NCI-H748 treated with DMSO at 0.1 percent for 48 hours (cell line): ENCODE measurements around the gene TMEM178B.

Experiments used
- DNase-seq: peaks from one replicate; lab custom pipeline; 2025; lab: John Stamatoyannopoulos, UW

The TMEM178B gene

GRCh38 chr7:141263983-141264382 is 190.1 kb downstream of the TMEM178B start:
- no peak for DNase-seq

GRCh38 chr7:141264511-141264910 is 190.6 kb downstream of the TMEM178B start:
- DNase-seq, result no peak

GRCh38 chr7:141265668-141266067 is 191.8 kb downstream of the TMEM178B start:
- no peak for DNase-seq

- no peak for DNase-seq
Measured at GRCh38 chr7:141268614-141269013, 194.8 kb downstream of the TMEM178B start.

GRCh38 chr7:141271451-141271850 is 197.6 kb downstream of the TMEM178B start:
- DNase-seq, result no peak

GRCh38 chr7:141272417-141272816 is 198.6 kb downstream of the TMEM178B start:
- no peak for DNase-seq

GRCh38 chr7:141275350-141275749 is 201.5 kb downstream of the TMEM178B start:
- no peak for DNase-seq

GRCh38 chr7:141276031-141276430 is 202.2 kb downstream of the TMEM178B start:
- no peak for DNase-seq

- DNase-seq, result no peak
Measured at GRCh38 chr7:141280100-141280499, 206.2 kb downstream of the TMEM178B start.

GRCh38 chr7:141281311-141281710 is 207.4 kb downstream of the TMEM178B start:
- DNase-seq, result no peak

- no peak for DNase-seq
Measured at GRCh38 chr7:141286522-141286921, 212.7 kb downstream of the TMEM178B start.

GRCh38 chr7:141287936-141288335 is 214.1 kb downstream of the TMEM178B start:
- no peak for DNase-seq

GRCh38 chr7:141288626-141289025 is 214.8 kb downstream of the TMEM178B start:
- no peak for DNase-seq

GRCh38 chr7:141290365-141290764 is 216.5 kb downstream of the TMEM178B start:
- DNase-seq, result no peak

- no peak for DNase-seq
Measured at GRCh38 chr7:141290973-141291372, 217.1 kb downstream of the TMEM178B start.

- no peak for DNase-seq
Measured at GRCh38 chr7:141291541-141291940, 217.7 kb downstream of the TMEM178B start.

GRCh38 chr7:141294143-141294829 is 220.4 kb downstream of the TMEM178B start:
- DNase-seq, result no peak

GRCh38 chr7:141295367-141295895 is 221.6 kb downstream of the TMEM178B start:
- no peak for DNase-seq

- DNase-seq, result no peak
Measured at GRCh38 chr7:141300816-141301215, 227.0 kb downstream of the TMEM178B start.

GRCh38 chr7:141301544-141301943 is 227.7 kb downstream of the TMEM178B start:
- DNase-seq, result no peak

GRCh38 chr7:141302617-141303016 is 228.8 kb downstream of the TMEM178B start:
- no peak for DNase-seq

- no peak for DNase-seq
Measured at GRCh38 chr7:141304291-141304690, 230.4 kb downstream of the TMEM178B start.

- DNase-seq, result no peak
Measured at GRCh38 chr7:141306081-141306480, 232.2 kb downstream of the TMEM178B start.

GRCh38 chr7:141312395-141312794 is 238.5 kb downstream of the TMEM178B start:
- no peak for DNase-seq
